Parathyroid adenoma (tissue), 2 donors: ENCODE data around the gene ACSL1.
"Not testable (repeated sequence)": the region's sequence is repeated elsewhere in the genome, so short reads cannot be mapped to it uniquely, and the experiment has no call there.

Source experiments
- H2AFZ ChIP-seq: fragments of 300-600 bp; sonication (generic); one replicate; pipeline ENCODE4 v1.7.0; 2017; ENCODE audit warnings: antibody characterized with exemption, mild to moderate bottlenecking
- H3K27ac ChIP-seq: fragments of 300-600 bp; sonication (generic); one replicate; pipeline ENCODE4 v1.7.0; 2017
- H3K27me3 ChIP-seq: fragments of 300-600 bp; sonication (generic); one replicate; pipeline ENCODE4 v1.7.0; 2017; ENCODE audit warnings: low read length; ENCODE audit not compliant: control insufficient read depth, insufficient read depth
- H3K36me3 ChIP-seq: fragments of 300-600 bp; sonication (generic); one replicate; pipeline ENCODE4 v1.7.0; 2017; ENCODE audit warnings: low read length; ENCODE audit not compliant: control insufficient read depth, insufficient read depth
- H3K4me1 ChIP-seq: fragments of 300-600 bp; sonication (generic); one replicate; pipeline ENCODE4 v1.7.0; 2017; ENCODE audit warnings: control low read depth
- H3K4me2 ChIP-seq: fragments of 300-600 bp; sonication (generic); one replicate; pipeline ENCODE4 v1.7.0; 2017; ENCODE audit warnings: low read length
- H3K4me3 ChIP-seq: fragments of 300-600 bp; sonication (generic); one replicate; pipeline ENCODE4 v1.7.0; 2017; ENCODE audit warnings: low read depth, low read length
- H3K79me2 ChIP-seq: fragments of 300-600 bp; sonication (generic); one replicate; pipeline ENCODE4 v1.7.0; 2017; ENCODE audit warnings: control low read depth
- H3K9ac ChIP-seq: fragments of 300-600 bp; sonication (generic); one replicate; pipeline ENCODE4 v1.7.0; 2017; ENCODE audit warnings: mild to moderate bottlenecking
- H3K9me3 ChIP-seq: fragments of 300-600 bp; sonication (generic); one replicate; pipeline ENCODE4 v1.7.0; 2017; ENCODE audit warnings: low read length; ENCODE audit not compliant: control insufficient read depth
- TF ChIP-seq, protein P1 (sequence below): fragments of 300-600 bp; sonication (generic); IDR thresholded peaks from one replicate; pipeline ENCODE4 v1.7.0; 2017; ENCODE audit warnings: antibody characterized with exemption, mild to moderate bottlenecking
- donor health status: primary hyperparathyroidism.

The ACSL1 gene

DNA sequence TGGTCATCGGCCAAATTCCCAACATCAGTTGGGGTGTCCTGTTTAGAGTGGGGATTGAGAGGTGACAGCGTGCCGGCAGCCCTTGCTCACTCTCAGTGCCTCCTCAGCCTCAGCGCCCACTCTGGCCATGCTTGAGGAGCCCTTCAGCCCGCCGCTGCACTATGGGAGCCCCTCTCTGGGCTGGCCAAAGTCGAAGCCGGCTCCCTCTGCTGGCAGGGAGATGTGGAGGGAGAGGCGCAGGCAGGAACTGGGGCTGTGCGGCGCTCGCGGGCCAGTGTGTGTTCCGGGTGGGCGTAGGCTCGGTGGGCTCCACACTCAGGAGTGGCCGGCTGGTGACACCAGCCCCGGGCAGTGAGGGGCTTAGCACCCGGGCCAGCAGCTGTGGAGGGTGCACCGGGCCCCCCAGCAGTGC, 84.8 kb downstream of the ACSL1 start:
- TF ChIP-seq, protein P1, sequence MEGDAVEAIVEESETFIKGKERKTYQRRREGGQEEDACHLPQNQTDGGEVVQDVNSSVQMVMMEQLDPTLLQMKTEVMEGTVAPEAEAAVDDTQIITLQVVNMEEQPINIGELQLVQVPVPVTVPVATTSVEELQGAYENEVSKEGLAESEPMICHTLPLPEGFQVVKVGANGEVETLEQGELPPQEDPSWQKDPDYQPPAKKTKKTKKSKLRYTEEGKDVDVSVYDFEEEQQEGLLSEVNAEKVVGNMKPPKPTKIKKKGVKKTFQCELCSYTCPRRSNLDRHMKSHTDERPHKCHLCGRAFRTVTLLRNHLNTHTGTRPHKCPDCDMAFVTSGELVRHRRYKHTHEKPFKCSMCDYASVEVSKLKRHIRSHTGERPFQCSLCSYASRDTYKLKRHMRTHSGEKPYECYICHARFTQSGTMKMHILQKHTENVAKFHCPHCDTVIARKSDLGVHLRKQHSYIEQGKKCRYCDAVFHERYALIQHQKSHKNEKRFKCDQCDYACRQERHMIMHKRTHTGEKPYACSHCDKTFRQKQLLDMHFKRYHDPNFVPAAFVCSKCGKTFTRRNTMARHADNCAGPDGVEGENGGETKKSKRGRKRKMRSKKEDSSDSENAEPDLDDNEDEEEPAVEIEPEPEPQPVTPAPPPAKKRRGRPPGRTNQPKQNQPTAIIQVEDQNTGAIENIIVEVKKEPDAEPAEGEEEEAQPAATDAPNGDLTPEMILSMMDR = no peak
- H3K4me1 ChIP-seq = peaks cover 4% of the 10 kb centered on the region

DNA sequence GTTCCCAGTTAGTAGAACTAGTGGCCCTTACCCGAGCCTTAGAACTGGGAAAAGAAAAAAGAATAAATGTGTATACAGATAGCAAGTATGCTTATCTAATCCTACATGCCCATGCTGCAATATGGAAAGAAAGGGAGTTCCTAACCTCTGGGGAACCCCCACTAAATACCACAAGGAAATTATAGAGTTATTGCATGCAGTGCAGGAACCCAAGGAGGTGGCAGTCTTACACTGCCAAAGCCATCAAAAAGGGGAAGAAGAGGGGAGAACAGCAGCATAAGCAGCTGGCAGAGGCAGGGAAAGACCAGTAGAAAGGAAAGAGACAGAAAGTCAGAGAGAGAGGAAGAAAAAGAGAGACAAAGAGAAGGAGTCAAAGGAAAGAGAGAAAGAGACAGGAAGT, 86.2 kb downstream of the ACSL1 start:
- H3K79me2 ChIP-seq, H2AFZ ChIP-seq, H3K36me3 ChIP-seq, H3K27ac ChIP-seq, H3K4me2 ChIP-seq, H3K4me3 ChIP-seq, H3K27me3 ChIP-seq, H3K9ac ChIP-seq, H3K4me1 ChIP-seq, H3K9me3 ChIP-seq: not testable (repeated sequence)

More for the DNA sequence above, 84.8 kb downstream of the ACSL1 start:
- H3K79me2 ChIP-seq = no peaks in the 10 kb centered on the region
- no peak overlapping the region for H3K4me3 ChIP-seq
- no peak overlapping the region for H3K9ac ChIP-seq
- H3K9me3 ChIP-seq = no peaks in the 10 kb centered on the region
- no peak overlapping the region for H2AFZ ChIP-seq
- H3K27me3 ChIP-seq = no peaks in the 10 kb centered on the region
- H3K27ac ChIP-seq = no peak overlapping the region
- H3K4me2 ChIP-seq = no peak overlapping the region
- H3K36me3 ChIP-seq = no peaks in the 10 kb centered on the region

DNA sequence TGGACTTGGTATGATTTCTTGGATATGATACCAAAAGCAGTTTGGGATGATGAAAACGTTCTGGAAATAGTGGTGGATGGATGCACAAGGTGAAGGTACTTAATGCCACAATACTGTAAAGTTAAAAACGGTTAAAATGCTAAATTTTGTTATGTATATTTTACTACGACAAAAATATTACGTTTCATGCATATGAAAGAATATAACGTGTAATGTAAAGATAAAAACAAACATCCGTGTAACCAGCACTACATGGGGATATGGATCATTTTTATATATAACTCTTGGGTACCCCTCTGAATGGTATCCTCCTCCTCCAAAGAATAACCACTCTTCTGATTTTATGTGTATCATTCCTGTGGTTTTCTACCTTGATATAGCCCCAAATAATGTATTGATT, 91.0 kb downstream of the ACSL1 start:
- Histone ChIP-seq H3K9me3 (no peaks in the 10 kb centered on the region), H2AFZ (peak overlapping the region; percentile 94), H3K36me3 (no peaks in the 10 kb centered on the region), H3K4me2 (peak overlapping the region; percentile 99), H3K4me1 (no peaks in the 10 kb centered on the region), H3K27me3 (no peaks in the 10 kb centered on the region), H3K79me2 (no peaks in the 10 kb centered on the region), H3K9ac (no peak overlapping the region), H3K27ac (peak overlapping the region; percentile 33), H3K4me3 (peak overlapping the region; percentile 84)
- TF ChIP-seq, protein P1 = no peak

DNA sequence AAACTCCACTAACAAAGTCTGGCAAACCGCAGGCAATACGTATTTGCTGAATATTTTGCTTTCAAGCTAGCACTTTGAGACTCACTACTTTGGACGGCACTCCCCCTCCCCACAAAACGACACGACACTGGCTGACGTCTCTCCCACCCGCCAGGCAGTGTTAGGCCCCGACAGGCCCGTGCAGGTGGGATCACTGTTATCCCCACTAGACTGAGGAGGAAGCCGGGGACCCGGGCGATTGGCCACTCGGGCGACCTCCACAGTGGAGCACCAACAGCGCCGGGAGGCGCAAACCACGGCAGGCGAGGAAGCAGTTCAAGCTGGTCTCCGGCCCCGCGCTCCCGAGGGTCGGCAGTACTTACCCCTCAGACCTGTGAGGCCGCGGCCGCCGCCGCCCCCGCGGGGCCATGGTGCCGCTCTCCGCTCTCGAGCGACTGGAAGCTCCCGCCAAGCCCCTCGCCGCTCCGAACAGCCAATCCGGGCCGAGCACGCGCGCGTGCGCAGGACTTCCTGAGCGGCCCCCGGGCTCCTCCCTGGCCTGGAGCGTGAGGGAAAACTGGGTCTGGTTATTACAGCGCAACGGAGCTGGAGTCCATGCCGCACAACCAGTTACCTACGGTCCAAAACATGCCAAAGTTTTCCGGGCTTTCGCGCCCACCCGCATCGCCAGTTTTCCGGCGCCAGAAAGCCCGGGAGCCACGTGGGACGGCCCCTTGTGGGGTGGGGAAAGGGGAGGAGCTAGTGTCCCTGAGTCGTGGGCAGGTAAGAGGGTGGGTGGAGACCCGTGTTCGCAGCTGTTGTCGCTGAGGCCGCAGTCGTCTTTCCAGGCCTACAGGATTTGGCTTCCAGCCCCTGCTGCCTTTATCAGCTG, 91.9 kb downstream of the ACSL1 start, which contains the start of gene CENPU:
Gene CENPU (minus strand): TSS at position 443 of the 871 bp plus-strand sequence. CDS start 34 bp downstream, at position 409.
- H3K27me3 ChIP-seq = no peaks in the 10 kb centered on the region
- H3K4me2 ChIP-seq = peak within 1 kb of the TSS; percentile 99
- peak within 1 kb of the TSS; percentile 33 for H3K27ac ChIP-seq
- no peaks in the 10 kb centered on the region for H3K79me2 ChIP-seq
- H3K4me3 ChIP-seq = peak within 1 kb of the TSS; percentile 84
- TF ChIP-seq, protein P1 = no peak
- H3K36me3 ChIP-seq = no peaks in the 10 kb centered on the region
- no peak within 1 kb of the TSS for H3K9ac ChIP-seq
- H3K4me1 ChIP-seq = no peaks in the 10 kb centered on the region
- H3K9me3 ChIP-seq = no peaks in the 10 kb centered on the region
- peak within 1 kb of the TSS; percentile 94 for H2AFZ ChIP-seq

DNA sequence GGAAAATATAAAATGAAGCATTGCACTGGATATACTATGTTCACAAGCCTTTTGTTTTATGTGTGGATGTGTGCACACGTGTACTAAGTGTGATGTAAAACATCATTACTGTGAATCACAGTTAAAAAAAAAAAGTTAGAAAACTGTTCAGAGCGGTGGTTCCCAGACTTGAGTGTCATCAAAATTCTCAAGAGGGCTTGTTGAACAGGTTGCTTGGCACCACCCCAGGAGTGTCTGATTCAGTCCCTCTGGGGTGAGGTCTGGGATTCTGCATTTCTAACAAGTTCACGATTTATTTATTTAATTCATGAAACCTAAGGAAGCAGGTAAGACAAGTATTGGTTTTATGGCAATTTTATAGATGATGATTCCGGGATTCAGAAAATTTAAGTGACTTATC, 93.6 kb downstream of the ACSL1 start:
- TF ChIP-seq, protein P1 = no peak
- Histone ChIP-seq H3K9ac (no peak overlapping the region), H3K79me2 (no peaks in the 10 kb centered on the region), H3K4me3 (no peak overlapping the region), H2AFZ (no peak overlapping the region), H3K4me1 (no peaks in the 10 kb centered on the region), H3K27ac (no peak overlapping the region), H3K9me3 (no peaks in the 10 kb centered on the region), H3K27me3 (no peaks in the 10 kb centered on the region), H3K4me2 (no peak overlapping the region), H3K36me3 (no peaks in the 10 kb centered on the region)
